HL-60 (cell line): Measurements from ENCODE around the gene DNASE1.

Experiments
- DNase-seq, 2 experiments: peaks; one replicate each; pipeline ENCODE4 v3.0.0-alpha.2; 2010 to 2020; ENCODE audit warnings: low read depth in 1 of 2, low spot score in 1 of 2
- H3K27ac ChIP-seq: fragments of 250-450 bp; sonication (Bioruptor Pico); replicated peaks from 2 replicates; pipeline ENCODE4 v1.5.1; 2020; ENCODE audit warnings: mild to moderate bottlenecking, moderate library complexity
- H3K27me3 ChIP-seq: fragments of 250-450 bp; sonication (Bioruptor Pico); 2 replicates; pipeline ENCODE4 v1.5.1; 2021; ENCODE audit warnings: mild to moderate bottlenecking, moderate library complexity; ENCODE audit not compliant: insufficient read depth, poor library complexity, severe bottlenecking
- H3K4me3 ChIP-seq: replicated peaks from 2 replicates; pipeline ENCODE4 v1.5.1; 2011; ENCODE audit warnings: mild to moderate bottlenecking, control low read depth, low read length; ENCODE audit not compliant: insufficient read depth
- CTCF ChIP-seq: IDR thresholded peaks from one replicate; pipeline ENCODE4 v1.5.1; 2011; ENCODE audit warnings: low read length, control low read depth, inconsistent platforms; ENCODE audit not compliant: insufficient read depth
- GABPA ChIP-seq: IDR thresholded peaks from 2 replicates; pipeline ENCODE4 v1.6.1; 2012; ENCODE audit warnings: low read depth
- POLR2AphosphoS5 ChIP-seq: IDR thresholded peaks from 2 replicates; pipeline ENCODE4 v1.6.1; 2012; ENCODE audit warnings: low read depth
- REST ChIP-seq: IDR thresholded peaks from 2 replicates; pipeline ENCODE4 v1.6.1; 2012; ENCODE audit warnings: low read depth; ENCODE audit not compliant: insufficient replicate concordance
- SPI1 ChIP-seq: IDR thresholded peaks from 2 replicates; pipeline ENCODE4 v1.6.1; 2012; ENCODE audit warnings: low read depth, mild to moderate bottlenecking, borderline replicate concordance

DNASE1 gene

GRCh38 chr16:3702082-3702481 lies 47.6 kb downstream of the DNASE1 start:
- no peak for TF ChIP-seq SPI1
- no peak for TF ChIP-seq REST
- no peak for TF ChIP-seq GABPA
- no peak for TF ChIP-seq POLR2AphosphoS5
- no peak for TF ChIP-seq CTCF
- H3K4me3 ChIP-seq = no peak overlapping the region
- DNase-seq = no peak
- H3K27me3 ChIP-seq = no peaks in the 10 kb centered on the region
- no peak overlapping the region for H3K27ac ChIP-seq

GRCh38 chr16:3706253-3707012 lies 51.9 kb downstream of the DNASE1 start:
- no peak for DNase-seq
- H3K27ac ChIP-seq = no peak overlapping the region
- H3K4me3 ChIP-seq = no peak overlapping the region
- TF ChIP-seq POLR2AphosphoS5 (no peak), GABPA (no peak), CTCF (no peak), REST (no peak), SPI1 (no peak)
- H3K27me3 ChIP-seq = no peaks in the 10 kb centered on the region
